Loucy (cell line): ENCODE results near the gene UMODL1.
A peak's percentile ranks its signal among the peaks of the same experiment; 100 is the strongest.

ENCODE experiments used
- CTCF ChIP-seq: fragments of 200-600 bp; sonication (generic); conservative IDR thresholded peaks from 2 replicates; pipeline ENCODE4 v1.5.1; 2014; ENCODE audit warnings: mild to moderate bottlenecking, antibody characterized with exemption, low read length
- EZH2phosphoT487 ChIP-seq: fragments of 200-600 bp; IDR thresholded peaks from 2 replicates; pipeline ENCODE4 v1.6.1; 2018; ENCODE audit warnings: antibody characterized with exemption, mild to moderate bottlenecking, moderate library complexity, borderline replicate concordance

GRCh38 chr21:42049578-42050430, 21.3 kb upstream of the UMODL1 start:
- TF ChIP-seq CTCF (peak; percentile 52), EZH2phosphoT487 (no peak)
